T-helper 17 cell (primary cell): ENCODE data around the gene LRRC8C. TPM values are rescaled to one million over a fixed set of nuclear protein-coding genes. Genes with fewer than 3 reads are reported as not detected.
"Not testable (repeated sequence)": the region's sequence is repeated elsewhere in the genome, so short reads cannot be mapped to it uniquely, and the experiment has no call there.

Source experiments
- ATAC-seq: fragments of 150-1000 bp; cut with Tn5 transposase; 2 replicates; pipeline ENCODE4 v1.10.0; 2021; ENCODE audit warnings: mild to moderate bottlenecking, moderate library complexity
- DNase-seq, 3 donors: peaks; one replicate each; pipeline versions ENCODE4 v3.0.0 to v3.0.0-alpha.2; 2020 to 2021
- H3K9me3 ChIP-seq: one replicate; pipeline ENCODE4 v1.7.0; 2013; ENCODE audit warnings: low read length, mild to moderate bottlenecking; ENCODE audit not compliant: control insufficient read depth, poor library complexity, severe bottlenecking
- H3K27ac Mint-ChIP-seq: one replicate; pipeline ENCODE4 v1.8.0; 2022; ENCODE audit warnings: mild to moderate bottlenecking, moderate library complexity, mixed read lengths
- H3K27me3 Mint-ChIP-seq: one replicate; pipeline ENCODE4 v1.8.0; 2022; ENCODE audit warnings: mixed read lengths
- H3K36me3 Mint-ChIP-seq: one replicate; pipeline ENCODE4 v1.8.0; 2022; ENCODE audit warnings: low read depth, mixed read lengths
- H3K4me1 Mint-ChIP-seq: one replicate; pipeline ENCODE4 v1.8.0; 2022; ENCODE audit warnings: mild to moderate bottlenecking, mixed read lengths
- H3K4me3 Mint-ChIP-seq: one replicate; pipeline ENCODE4 v1.8.0; 2022; ENCODE audit warnings: mild to moderate bottlenecking, moderate library complexity, mixed read lengths
- total RNA-seq, 4 donors: library from RNA in 2 of 4; stranded (reverse) in 2 of 4; gene quantifications; one replicate each; pipeline ENCODE4 v1.2.3 and lab custom pipeline; 2022 to 2026

LRRC8C gene
- total RNA-seq, 2 donors from 2014 or later, result 46.0 to 52.4 TPM

- ATAC-seq (peak; percentile 43), DNase-seq (peak; percentile 24 to 54 (median 49))
- Mint-ChIP-seq H3K36me3 (no peaks in the 10 kb centered on the region), H3K27me3 (no peaks in the 10 kb centered on the region), H3K4me1 (peaks cover 66% of the 10 kb centered on the region), H3K4me3 (peak overlapping the region; percentile 92), H3K27ac (peak overlapping the region; percentile 100)
- no peaks in the 10 kb centered on the region for H3K9me3 ChIP-seq
Observed at GRCh38 chr1:89610457-89611011, 22.4 kb upstream of the LRRC8C start.

DNA sequence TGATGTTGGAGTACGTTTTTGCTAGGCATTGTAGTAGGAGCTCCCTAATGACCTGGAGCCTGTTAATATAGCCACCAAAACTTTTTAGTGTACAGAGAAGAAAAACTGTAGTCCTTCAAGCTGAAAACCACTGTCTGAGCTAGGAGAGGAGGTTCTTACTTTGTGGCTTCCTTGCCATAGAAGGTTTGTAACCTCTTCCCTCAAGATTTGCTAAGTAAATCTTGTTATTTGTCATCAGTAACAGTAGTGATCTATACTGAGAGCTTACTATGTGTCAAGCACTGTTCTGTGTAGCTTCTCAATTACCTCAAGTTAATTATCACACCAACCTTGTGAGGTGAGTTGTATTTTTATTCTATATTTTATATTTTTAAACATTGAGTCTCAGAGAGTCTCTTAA lies 21.2 kb upstream of the LRRC8C start:
- DNase-seq, result no peak
- H3K27me3 Mint-ChIP-seq, result no peaks in the 10 kb centered on the region

DNA sequence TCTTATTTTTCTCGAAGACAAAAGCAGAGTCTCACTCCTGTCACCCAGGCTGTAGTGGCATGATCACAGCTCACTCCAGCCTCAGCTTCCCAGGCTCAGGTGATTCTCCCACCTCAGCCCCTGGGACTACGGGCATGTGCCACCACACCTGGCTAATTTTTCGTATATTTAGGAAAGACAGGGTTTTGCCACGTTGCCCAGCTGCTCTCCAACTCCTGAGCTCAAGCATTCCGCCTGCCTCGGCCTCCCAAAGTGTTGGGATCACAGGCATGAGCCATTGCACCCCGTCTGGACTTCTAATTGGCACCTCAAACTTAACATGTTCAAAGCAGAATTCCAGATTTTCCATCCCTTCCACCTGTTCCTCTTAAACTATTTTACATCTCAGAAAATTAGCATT lies 19.0 kb upstream of the LRRC8C start:
- DNase-seq (no peak), ATAC-seq (no peak)
- peaks cover 3% of the 10 kb centered on the region for H3K9me3 ChIP-seq
- Mint-ChIP-seq H3K4me3 (peak overlapping the region; percentile 16), H3K27me3 (no peaks in the 10 kb centered on the region), H3K4me1 (peaks cover 50% of the 10 kb centered on the region), H3K27ac (peak overlapping the region; percentile 67), H3K36me3 (peaks cover 3% of the 10 kb centered on the region)

More for the DNA sequence above, 21.2 kb upstream of the LRRC8C start:
- H3K9me3 ChIP-seq, result no peaks in the 10 kb centered on the region
- ATAC-seq, result peak; percentile 24
- Mint-ChIP-seq H3K4me3 (peak overlapping the region; percentile 92), H3K36me3 (no peaks in the 10 kb centered on the region), H3K4me1 (peaks cover 59% of the 10 kb centered on the region), H3K27ac (peak overlapping the region; percentile 100)

DNA sequence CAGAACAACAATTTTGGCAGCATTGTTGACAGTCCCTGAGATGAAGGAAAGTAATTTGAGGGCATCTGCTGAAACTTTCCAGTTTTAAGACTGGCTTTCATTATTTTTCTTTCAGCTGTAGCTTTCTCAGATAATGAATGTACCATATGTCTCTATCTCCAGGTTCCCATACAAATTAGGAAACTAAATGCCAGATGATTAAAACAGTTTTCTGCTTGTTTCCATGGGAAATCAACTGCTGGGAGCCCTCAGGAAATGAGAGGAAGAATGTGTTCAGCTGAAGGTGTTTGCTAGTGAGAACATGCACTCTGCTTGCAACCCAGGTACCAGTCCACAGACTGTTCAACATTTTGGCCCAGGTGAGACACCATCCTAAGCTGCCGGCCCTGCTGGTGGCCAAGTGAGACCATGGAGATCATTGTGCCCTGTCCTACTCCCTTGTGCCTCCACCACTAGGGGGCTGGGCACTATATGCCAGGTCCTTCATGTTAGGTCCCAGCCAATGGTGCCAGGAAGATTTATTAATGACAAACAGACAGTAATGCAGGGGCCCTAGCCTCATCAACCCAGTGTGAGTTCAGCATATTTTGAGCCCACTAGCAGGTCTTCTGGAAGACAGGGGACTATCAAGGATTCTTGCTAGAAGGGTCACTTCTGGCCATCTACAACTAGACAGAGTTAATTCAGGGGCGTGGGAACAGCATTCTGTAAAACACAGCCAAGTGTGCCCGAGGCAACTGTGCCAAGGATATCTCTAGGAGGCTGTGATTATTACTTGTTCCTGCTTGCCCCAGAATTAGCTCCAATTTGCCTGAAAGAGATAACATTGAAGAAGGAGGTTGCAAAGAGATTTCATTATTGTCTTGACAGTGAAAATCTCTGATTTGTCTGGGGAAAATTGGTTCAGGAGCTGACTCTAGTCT lies 17.0 kb upstream of the LRRC8C start:
- peak overlapping the region; percentile 41 for H3K27ac Mint-ChIP-seq
- no peaks in the 10 kb centered on the region for H3K27me3 Mint-ChIP-seq
- peaks cover 39% of the 10 kb centered on the region for H3K4me1 Mint-ChIP-seq
- H3K36me3 Mint-ChIP-seq, result peaks cover 3% of the 10 kb centered on the region
- ATAC-seq, result no peak
- H3K9me3 ChIP-seq, result peaks cover 3% of the 10 kb centered on the region
- no peak for DNase-seq
- H3K4me3 Mint-ChIP-seq, result no peak overlapping the region

DNA sequence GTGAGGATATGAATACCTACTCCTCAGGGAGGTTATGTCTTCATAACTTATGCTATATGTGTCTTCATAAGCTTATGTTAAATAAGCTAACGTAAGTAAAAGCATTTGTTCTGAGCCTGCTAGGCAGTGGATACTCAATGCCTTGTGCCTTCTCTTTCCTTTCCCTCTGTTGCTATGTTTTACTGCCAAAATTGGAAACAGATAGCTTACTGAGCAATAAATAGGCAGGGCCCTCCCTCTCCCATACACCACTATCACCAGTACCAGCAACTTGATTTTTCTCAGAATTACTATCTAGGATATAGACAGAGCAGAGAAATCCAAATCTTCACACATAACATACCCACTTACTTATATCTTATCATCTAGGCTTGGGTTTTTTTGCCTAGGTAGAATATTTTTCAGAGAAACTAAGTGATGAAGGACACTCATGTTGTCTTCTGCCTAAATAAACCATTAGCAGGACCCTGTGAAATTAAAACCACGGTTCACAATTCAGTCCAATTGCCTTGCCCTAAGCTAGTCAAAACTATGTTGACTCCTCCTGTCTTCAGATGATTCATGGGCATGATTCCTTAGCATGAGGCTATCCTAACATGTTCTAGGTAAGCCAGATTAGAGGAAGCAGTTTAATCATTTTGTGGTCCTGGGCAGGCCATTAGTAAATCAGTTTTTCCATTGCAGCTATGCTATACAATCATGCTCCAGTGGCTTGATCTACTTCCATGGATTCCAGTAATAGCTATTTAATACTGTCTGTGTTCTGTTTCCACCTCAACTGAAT lies 15.9 kb upstream of the LRRC8C start:
- peak overlapping the region; percentile 41 for H3K27ac Mint-ChIP-seq

GRCh38 chr1:89620664-89621063 lies 12.3 kb upstream of the LRRC8C start:
- H3K9me3 ChIP-seq, result peaks cover 3% of the 10 kb centered on the region
- Mint-ChIP-seq H3K4me3 (peak overlapping the region; percentile 58), H3K36me3 (peaks cover 3% of the 10 kb centered on the region), H3K27ac (peak overlapping the region; percentile 74), H3K27me3 (no peaks in the 10 kb centered on the region), H3K4me1 (peaks cover 30% of the 10 kb centered on the region)
- no peak for ATAC-seq
- no peak for DNase-seq

More for the DNA sequence above, 15.9 kb upstream of the LRRC8C start:
- DNase-seq (no peak), ATAC-seq (no peak)
- peaks cover 3% of the 10 kb centered on the region for H3K9me3 ChIP-seq
- Mint-ChIP-seq H3K27me3 (no peaks in the 10 kb centered on the region), H3K4me3 (no peak overlapping the region), H3K4me1 (peaks cover 37% of the 10 kb centered on the region), H3K36me3 (peaks cover 3% of the 10 kb centered on the region)

DNA sequence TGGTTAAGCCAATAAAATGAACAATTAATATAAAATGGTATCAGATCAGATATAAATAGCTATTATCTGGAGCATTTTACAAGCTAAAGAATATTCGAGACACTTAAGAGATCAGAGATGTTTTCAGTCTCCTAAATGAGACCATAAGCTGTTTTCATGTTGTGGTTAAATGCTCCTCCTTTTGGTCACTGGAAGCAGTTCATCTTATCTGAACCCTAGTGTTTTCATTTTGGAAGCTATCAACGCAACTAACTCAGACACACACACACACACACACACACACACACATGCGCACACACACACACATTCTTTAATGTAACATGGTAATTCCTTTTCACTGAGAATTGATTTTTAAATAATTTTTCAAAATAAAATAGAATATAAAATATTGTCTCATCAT lies 10.0 kb upstream of the LRRC8C start:
- no peaks in the 10 kb centered on the region for H3K9me3 ChIP-seq
- ATAC-seq, result peak; percentile 63
- Mint-ChIP-seq H3K27ac (peak overlapping the region; percentile 93), H3K4me3 (no peak overlapping the region), H3K36me3 (peaks cover 3% of the 10 kb centered on the region), H3K27me3 (no peaks in the 10 kb centered on the region), H3K4me1 (peaks cover 35% of the 10 kb centered on the region)
- DNase-seq, result no peak

DNA sequence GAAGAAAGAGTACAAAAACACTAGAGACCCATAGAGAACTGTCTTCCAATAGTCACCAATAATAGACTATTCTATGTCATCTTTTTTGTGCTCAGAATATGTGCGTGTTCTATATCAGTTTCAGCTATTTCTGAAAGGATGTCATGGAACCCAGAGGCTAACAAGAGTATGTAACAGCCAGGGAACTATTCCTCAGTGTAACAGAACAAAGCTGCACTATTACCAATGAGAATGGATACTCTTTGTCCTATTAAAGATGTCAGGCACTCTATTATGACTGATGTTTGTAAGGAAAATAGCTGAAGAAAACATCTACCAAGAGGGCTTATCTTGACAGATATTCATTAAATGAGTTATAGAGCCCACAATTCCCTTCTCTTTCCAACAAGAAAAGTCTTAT lies 8.6 kb upstream of the LRRC8C start:
- H3K36me3 Mint-ChIP-seq, result no peaks in the 10 kb centered on the region
- H3K4me1 Mint-ChIP-seq, result peaks cover 40% of the 10 kb centered on the region
- no peak overlapping the region for H3K4me3 Mint-ChIP-seq

DNA sequence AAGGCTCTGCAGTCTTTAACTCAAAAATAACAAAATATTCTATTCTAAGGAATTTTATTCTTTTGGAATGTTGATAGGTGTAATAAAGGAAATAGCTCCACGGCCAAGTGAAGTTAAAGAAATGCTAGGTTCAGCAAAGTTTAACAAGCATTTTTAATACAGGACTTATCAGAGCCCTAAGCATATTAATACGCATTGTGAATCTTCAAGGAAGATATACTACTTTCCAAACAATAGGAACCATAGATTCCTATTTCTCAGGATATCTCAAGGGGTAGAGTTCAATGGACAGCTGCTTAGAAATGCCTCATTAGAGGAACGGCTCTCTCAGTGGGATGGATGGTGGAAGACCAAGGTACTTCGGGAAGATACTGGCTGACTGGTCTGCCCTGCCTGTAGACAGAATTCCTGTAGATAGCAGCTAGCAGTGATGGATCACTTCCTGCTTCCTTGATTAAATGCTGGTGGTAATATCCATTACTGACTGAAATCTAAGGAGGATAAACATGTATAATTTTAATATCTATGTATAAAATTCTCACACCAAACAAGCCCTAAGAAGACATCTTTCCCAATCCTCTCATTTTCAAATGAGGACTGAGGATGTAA lies 8.1 kb upstream of the LRRC8C start:
- H3K4me3 Mint-ChIP-seq, result no peak overlapping the region
- no peaks in the 10 kb centered on the region for H3K36me3 Mint-ChIP-seq
- H3K9me3 ChIP-seq, result no peaks in the 10 kb centered on the region
- H3K27me3 Mint-ChIP-seq, result no peaks in the 10 kb centered on the region
- peak overlapping the region; percentile 93 for H3K27ac Mint-ChIP-seq
- ATAC-seq (no peak), DNase-seq (no peak)
- peaks cover 42% of the 10 kb centered on the region for H3K4me1 Mint-ChIP-seq

More for the DNA sequence above, 8.6 kb upstream of the LRRC8C start:
- no peaks in the 10 kb centered on the region for H3K9me3 ChIP-seq
- ATAC-seq (no peak), DNase-seq (no peak)
- H3K27ac Mint-ChIP-seq, result peak overlapping the region; percentile 93
- no peaks in the 10 kb centered on the region for H3K27me3 Mint-ChIP-seq

DNA sequence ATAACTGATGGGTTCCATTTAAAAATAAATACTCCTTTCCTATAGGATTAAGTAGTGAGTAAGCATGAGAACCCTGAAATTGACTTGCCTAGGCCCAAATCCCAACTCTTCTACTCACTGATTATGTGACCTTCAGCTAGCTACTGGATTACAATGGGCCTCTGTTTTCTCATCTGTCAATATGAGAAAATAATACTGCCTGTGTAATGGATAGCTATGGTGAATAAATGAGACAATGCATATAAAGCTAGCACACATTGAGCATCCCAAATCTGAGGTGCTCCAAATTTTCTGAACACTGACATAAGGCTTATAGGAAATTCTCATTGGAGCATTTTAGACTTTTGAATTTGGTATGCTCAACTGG lies 5.3 kb upstream of the LRRC8C start:
- no peak for ATAC-seq
- Mint-ChIP-seq H3K27me3 (no peaks in the 10 kb centered on the region), H3K27ac (peak overlapping the region; percentile 93), H3K36me3 (no peaks in the 10 kb centered on the region), H3K4me3 (peak overlapping the region; percentile 19), H3K4me1 (peaks cover 51% of the 10 kb centered on the region)
- DNase-seq, result no peak
- H3K9me3 ChIP-seq, result no peaks in the 10 kb centered on the region

GRCh38 chr1:89629146-89629545 lies 3.8 kb upstream of the LRRC8C start:
- DNase-seq, result no peak
- H3K36me3 Mint-ChIP-seq, result no peaks in the 10 kb centered on the region
- H3K4me1 Mint-ChIP-seq, result peaks cover 45% of the 10 kb centered on the region
- H3K27me3 Mint-ChIP-seq, result no peaks in the 10 kb centered on the region
- peak overlapping the region; percentile 68 for H3K4me3 Mint-ChIP-seq
- H3K27ac Mint-ChIP-seq, result peak overlapping the region; percentile 93
- H3K9me3 ChIP-seq, result no peaks in the 10 kb centered on the region
- ATAC-seq, result no peak

DNA sequence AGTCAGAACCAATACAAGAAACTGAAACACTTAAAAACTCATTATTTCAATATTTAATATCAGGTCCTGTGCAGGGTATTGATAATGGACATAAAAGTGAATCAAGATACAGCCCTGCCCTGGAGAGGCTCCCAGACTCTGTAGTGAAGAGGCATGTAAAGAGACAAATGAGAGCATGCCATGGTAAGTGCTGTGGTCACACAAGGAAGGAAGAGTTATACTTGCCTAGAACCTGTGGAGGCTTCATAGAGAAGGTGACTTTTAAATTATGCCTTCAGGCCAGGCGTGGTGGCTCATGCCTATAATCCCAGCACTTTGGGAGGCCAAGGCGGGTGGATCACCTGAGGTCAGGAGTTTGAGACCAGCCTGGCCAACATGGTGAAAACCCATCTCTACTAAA lies 3.3 kb upstream of the LRRC8C start:
- Mint-ChIP-seq H3K4me3 (peak overlapping the region; percentile 68), H3K27ac (peak overlapping the region; percentile 93), H3K4me1 (peaks cover 48% of the 10 kb centered on the region)
- DNase-seq, H3K9me3 ChIP-seq, ATAC-seq, H3K36me3 Mint-ChIP-seq, H3K27me3 Mint-ChIP-seq: not testable (repeated sequence)

- peak overlapping the region; percentile 67 for H3K4me3 Mint-ChIP-seq
- DNase-seq, result no peak
- no peaks in the 10 kb centered on the region for H3K9me3 ChIP-seq
- peaks cover 50% of the 10 kb centered on the region for H3K4me1 Mint-ChIP-seq
- no peaks in the 10 kb centered on the region for H3K36me3 Mint-ChIP-seq
- H3K27ac Mint-ChIP-seq, result peak overlapping the region; percentile 93
- H3K27me3 Mint-ChIP-seq, result no peaks in the 10 kb centered on the region
- ATAC-seq, result no peak
Observed at GRCh38 chr1:89630048-89630447, 2.9 kb upstream of the LRRC8C start.
